HFFc6 (cell line): ENCODE results near the gene NRL. TPM values are rescaled to one million over a fixed set of nuclear protein-coding genes. Genes with fewer than 3 reads are reported as not detected.

Experiments
- DNase-seq: peaks from one replicate; pipeline ENCODE4 v3.0.0-alpha.2; 2018
- H3K27ac Mint-ChIP-seq: 2 replicates; pipeline ENCODE4 v1.8.0; 2020; ENCODE audit warnings: mild to moderate bottlenecking, mixed read lengths
- H3K27me3 Mint-ChIP-seq: 2 replicates; pipeline ENCODE4 v1.8.0; 2021; ENCODE audit warnings: mild to moderate bottlenecking, moderate library complexity, mixed read lengths; ENCODE audit not compliant: insufficient read depth
- H3K36me3 Mint-ChIP-seq: 2 replicates; pipeline ENCODE4 v1.8.0; 2021; ENCODE audit warnings: low read depth, mixed read lengths
- H3K4me1 Mint-ChIP-seq: 2 replicates; pipeline ENCODE4 v1.8.0; 2020; ENCODE audit warnings: low read depth, mixed read lengths
- H3K4me3 Mint-ChIP-seq: 2 replicates; pipeline ENCODE4 v1.8.0; 2020; ENCODE audit warnings: mild to moderate bottlenecking, moderate library complexity, mixed read lengths
- H3K9me3 Mint-ChIP-seq: 2 replicates; pipeline ENCODE4 v1.8.0; 2020; ENCODE audit warnings: mild to moderate bottlenecking, mixed read lengths
- total RNA-seq, 6 experiments: library from RNA; stranded (reverse); fragmentation: NEBNext Ultra II Directional; extraction: Animal tissue kit (Norgen Biotek cat#: 25700); gene quantifications; 2 replicates in 1 of 6; 3 replicates in 5 of 6; pipeline ENCODE4 v1.2.3, GENCODE V29; 2021
- TF ChIP-seq, protein P1 (sequence below): fragments of 200-600 bp; sonication (generic); IDR thresholded peaks from 2 replicates; pipeline ENCODE4 v1.5.0; 2021; ENCODE audit warnings: antibody characterized with exemption, mild to moderate bottlenecking

Gene NRL
- total RNA-seq, 6 experiments from 2014 or later: 0.26 to 0.85 (median 0.49) TPM

DNA sequence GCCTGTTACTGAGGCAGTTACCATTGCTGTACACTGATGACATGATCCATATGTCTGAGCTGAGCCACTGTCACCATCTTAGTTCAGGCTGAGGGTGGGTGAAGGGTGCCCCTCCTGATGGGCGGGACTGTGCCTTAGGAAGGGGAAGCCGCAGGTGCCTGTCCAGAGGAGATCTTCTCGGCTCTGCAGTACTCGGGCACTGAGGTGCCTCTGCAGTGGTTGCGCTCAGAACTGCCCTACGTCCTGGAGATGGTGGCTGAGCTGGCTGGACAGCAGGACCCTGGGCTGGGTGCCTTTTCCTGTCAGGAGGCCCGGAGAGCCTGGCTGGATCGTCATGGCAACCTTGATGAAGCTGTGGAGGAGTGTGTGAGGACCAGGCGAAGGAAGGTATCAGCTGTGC, 36.2 kb upstream of the NRL start:
- no peak overlapping the region for H3K27ac Mint-ChIP-seq
- peaks cover 5% of the 10 kb centered on the region for H3K27me3 Mint-ChIP-seq
- H3K4me1 Mint-ChIP-seq: peaks cover 14% of the 10 kb centered on the region
- no peak for DNase-seq
- H3K36me3 Mint-ChIP-seq: peaks cover 13% of the 10 kb centered on the region
- no peak overlapping the region for H3K4me3 Mint-ChIP-seq
- TF ChIP-seq, protein P1, sequence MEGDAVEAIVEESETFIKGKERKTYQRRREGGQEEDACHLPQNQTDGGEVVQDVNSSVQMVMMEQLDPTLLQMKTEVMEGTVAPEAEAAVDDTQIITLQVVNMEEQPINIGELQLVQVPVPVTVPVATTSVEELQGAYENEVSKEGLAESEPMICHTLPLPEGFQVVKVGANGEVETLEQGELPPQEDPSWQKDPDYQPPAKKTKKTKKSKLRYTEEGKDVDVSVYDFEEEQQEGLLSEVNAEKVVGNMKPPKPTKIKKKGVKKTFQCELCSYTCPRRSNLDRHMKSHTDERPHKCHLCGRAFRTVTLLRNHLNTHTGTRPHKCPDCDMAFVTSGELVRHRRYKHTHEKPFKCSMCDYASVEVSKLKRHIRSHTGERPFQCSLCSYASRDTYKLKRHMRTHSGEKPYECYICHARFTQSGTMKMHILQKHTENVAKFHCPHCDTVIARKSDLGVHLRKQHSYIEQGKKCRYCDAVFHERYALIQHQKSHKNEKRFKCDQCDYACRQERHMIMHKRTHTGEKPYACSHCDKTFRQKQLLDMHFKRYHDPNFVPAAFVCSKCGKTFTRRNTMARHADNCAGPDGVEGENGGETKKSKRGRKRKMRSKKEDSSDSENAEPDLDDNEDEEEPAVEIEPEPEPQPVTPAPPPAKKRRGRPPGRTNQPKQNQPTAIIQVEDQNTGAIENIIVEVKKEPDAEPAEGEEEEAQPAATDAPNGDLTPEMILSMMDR: no peak
- no peaks in the 10 kb centered on the region for H3K9me3 Mint-ChIP-seq

DNA sequence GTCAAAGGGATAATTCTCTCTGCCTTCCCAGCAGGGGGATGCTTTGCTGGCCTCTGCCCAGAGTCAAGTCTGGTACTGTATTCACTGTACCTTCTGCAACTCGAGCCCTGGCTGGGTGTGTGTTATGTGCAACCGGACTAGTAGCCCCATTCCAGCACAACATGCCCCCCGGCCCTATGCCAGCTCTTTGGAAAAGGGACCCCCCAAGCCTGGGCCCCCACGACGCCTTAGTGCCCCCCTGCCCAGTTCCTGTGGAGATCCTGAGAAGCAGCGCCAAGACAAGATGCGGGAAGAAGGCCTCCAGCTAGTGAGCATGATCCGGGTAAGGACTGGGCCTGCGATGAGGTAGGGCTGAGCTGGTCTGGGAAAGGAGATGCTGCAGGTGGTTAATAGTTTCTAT, 35.8 kb upstream of the NRL start:
- Mint-ChIP-seq H3K36me3 (peaks cover 9% of the 10 kb centered on the region), H3K9me3 (no peaks in the 10 kb centered on the region), H3K4me3 (no peak overlapping the region), H3K27ac (no peak overlapping the region), H3K4me1 (peaks cover 18% of the 10 kb centered on the region), H3K27me3 (peaks cover 7% of the 10 kb centered on the region)
- TF ChIP-seq, protein P1: no peak
- no peak for DNase-seq

- Mint-ChIP-seq H3K9me3 (no peaks in the 10 kb centered on the region), H3K4me1 (peaks cover 23% of the 10 kb centered on the region), H3K27me3 (peaks cover 7% of the 10 kb centered on the region), H3K36me3 (peaks cover 7% of the 10 kb centered on the region; the same call in 1 of the 2 replicates), H3K4me3 (no peak overlapping the region), H3K27ac (no peak overlapping the region)
- DNase-seq: no peak
- TF ChIP-seq, protein P1: no peak
These were observed 35.3 kb upstream of the NRL start for GRCh38 chr14:24150061-24150460.

DNA sequence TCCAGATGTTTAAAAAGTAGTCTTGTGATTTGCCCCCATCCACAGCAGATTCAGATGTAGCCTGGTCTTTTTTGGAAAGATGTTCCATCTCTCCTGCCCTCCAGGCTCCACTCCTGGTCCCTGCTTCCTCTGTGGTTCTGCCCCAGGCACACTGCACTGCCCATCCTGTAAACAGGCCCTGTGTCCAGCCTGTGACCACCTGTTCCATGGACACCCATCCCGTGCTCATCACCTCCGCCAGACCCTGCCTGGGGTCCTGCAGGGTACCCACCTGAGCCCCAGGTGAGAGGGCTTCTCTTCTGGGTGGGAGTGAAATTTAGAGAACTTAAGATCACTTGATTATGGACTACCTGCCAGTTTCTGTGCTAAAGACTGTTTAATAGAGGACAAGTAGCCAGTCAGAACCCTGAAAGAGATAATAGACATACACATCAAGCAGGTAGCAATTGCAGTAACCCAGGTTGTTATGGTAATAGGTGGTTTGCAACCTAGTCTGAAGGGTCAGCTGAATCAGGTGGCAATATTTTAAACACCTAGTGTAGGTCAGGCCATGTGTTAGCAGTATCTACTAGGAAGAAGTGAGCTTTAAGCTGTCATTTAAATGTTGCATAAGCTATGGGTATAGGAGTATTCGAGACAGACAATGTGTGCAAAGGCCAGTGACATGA, 34.7 kb upstream of the NRL start:
- no peak for DNase-seq
- TF ChIP-seq, protein P1: no peak
- Mint-ChIP-seq H3K4me3 (peak overlapping the region; percentile 98; the same call in 1 of the 2 replicates), H3K27me3 (peaks cover 7% of the 10 kb centered on the region), H3K36me3 (peaks cover 3% of the 10 kb centered on the region), H3K4me1 (peaks cover 29% of the 10 kb centered on the region), H3K27ac (no peak overlapping the region), H3K9me3 (no peaks in the 10 kb centered on the region)

DNA sequence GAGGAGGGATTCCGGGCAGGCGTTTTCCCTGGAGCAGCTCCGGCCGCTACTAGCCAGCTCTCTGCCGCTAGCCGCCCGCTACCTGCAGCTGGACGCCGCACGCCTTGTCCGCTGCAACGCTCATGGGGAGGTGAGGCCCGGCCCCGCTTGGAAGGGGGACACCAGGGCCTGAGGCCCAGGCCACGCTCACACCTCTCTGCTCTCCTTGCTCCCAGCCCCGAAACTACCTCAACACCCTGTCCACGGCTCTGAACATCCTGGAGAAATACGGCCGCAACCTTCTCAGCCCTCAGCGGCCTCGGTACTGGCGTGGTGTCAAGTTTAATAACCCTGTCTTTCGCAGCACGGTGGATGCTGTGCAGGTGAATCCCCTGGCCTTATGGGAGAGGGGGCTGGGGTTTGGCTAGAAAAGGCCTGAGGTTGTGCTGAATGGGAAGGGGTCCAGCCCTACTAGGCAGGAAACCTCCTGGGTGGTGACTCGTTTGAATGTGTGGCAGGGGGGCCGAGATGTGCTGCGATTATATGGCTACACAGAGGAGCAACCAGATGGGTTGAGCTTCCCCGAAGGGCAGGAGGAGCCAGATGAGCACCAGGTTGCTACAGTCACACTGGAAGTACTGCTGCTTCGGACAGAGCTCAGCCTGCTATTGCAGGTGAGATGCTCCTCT, 33.1 kb upstream of the NRL start:
- no peak for DNase-seq
- peaks cover 13% of the 10 kb centered on the region for H3K36me3 Mint-ChIP-seq
- peak overlapping the region; percentile 98 for H3K4me3 Mint-ChIP-seq
- H3K27me3 Mint-ChIP-seq: peaks cover 7% of the 10 kb centered on the region
- TF ChIP-seq, protein P1: no peak
- peak overlapping the region; percentile 40 for H3K27ac Mint-ChIP-seq
- H3K4me1 Mint-ChIP-seq: peaks cover 45% of the 10 kb centered on the region
- H3K9me3 Mint-ChIP-seq: no peaks in the 10 kb centered on the region
